Astrocyte (in vitro differentiated cells and primary cell): ENCODE data around the gene DNAJC15.

Experiments used
- CTCF ChIP-seq: IDR thresholded peaks from 2 replicates; pipeline ENCODE4 v1.5.1; 2011; ENCODE audit warnings: low read depth, mild to moderate bottlenecking, inconsistent platforms, low read length, moderate library complexity; ENCODE audit not compliant: insufficient read depth
- EZH2 ChIP-seq: IDR thresholded peaks from 2 replicates; pipeline ENCODE4 v1.6.1; 2012; ENCODE audit warnings: mild to moderate bottlenecking, low read length, inconsistent platforms; ENCODE audit not compliant: insufficient read depth

GRCh38 chr13:43079392-43079931, 56.1 kb downstream of the DNAJC15 start:
- no peak for TF ChIP-seq CTCF
- TF ChIP-seq EZH2: no peak
